Neural cell (in vitro differentiated cells): Measurements from ENCODE around the gene SERINC5. TPM values are rescaled to one million over a fixed set of nuclear protein-coding genes. Genes with fewer than 3 reads are reported as not detected.

Source experiments
- H2AFZ ChIP-seq: fragments of 200-600, 300-800 bp; sonication (generic), shearing (Covaris generic); 2 replicates; pipeline ENCODE4 v1.6.0; 2014; ENCODE audit warnings: low read depth, mild to moderate bottlenecking, antibody characterized with exemption, low read length, moderate library complexity
- H3F3A ChIP-seq: fragments of 200-600 bp; shearing (Covaris generic); 2 replicates; pipeline ENCODE4 v1.6.1; 2016; ENCODE audit warnings: mild to moderate bottlenecking, moderate library complexity, mixed read lengths, antibody characterized with exemption, low read length; ENCODE audit not compliant: insufficient read depth, poor library complexity, severe bottlenecking
- H3K27ac ChIP-seq: fragments of 200-600, 300-800 bp; sonication (generic), shearing (Covaris generic); 2 replicates; pipeline ENCODE4 v1.5.1; 2014; ENCODE audit warnings: mild to moderate bottlenecking, low read length, moderate library complexity
- H3K27me3 ChIP-seq: fragments of 300-800, 200-600 bp; sonication (generic), shearing (Covaris generic); 2 replicates; pipeline ENCODE4 v1.6.0; 2014; ENCODE audit warnings: mild to moderate bottlenecking, low read depth, low read length, moderate library complexity; ENCODE audit not compliant: insufficient read depth
- H3K36me3 ChIP-seq: fragments of 300-800, 200-600 bp; sonication (generic), shearing (Covaris generic); 2 replicates; pipeline ENCODE4 v1.5.1; 2014; ENCODE audit warnings: mild to moderate bottlenecking, antibody characterized with exemption, low read length, moderate library complexity; ENCODE audit not compliant: insufficient read depth
- H3K4me2 ChIP-seq: fragments of 300-800, 200-600 bp; sonication (generic), shearing (Covaris generic); 2 replicates; pipeline ENCODE4 v1.6.0; 2014; ENCODE audit warnings: mild to moderate bottlenecking, low read length
- H3K4me3 ChIP-seq: fragments of 300-800, 200-600 bp; sonication (generic), shearing (Covaris generic); 2 replicates; pipeline ENCODE4 v1.5.1; 2014; ENCODE audit warnings: mild to moderate bottlenecking, low read length, moderate library complexity
- H3K79me2 ChIP-seq: fragments of 200-600 bp; shearing (Covaris generic); replicated peaks from 2 replicates; pipeline ENCODE4 v1.6.0; 2014; ENCODE audit warnings: mild to moderate bottlenecking, low read length, moderate library complexity; ENCODE audit not compliant: insufficient read depth
- H3K9ac ChIP-seq: fragments of 300-800, 200-600 bp; sonication (generic), shearing (Covaris generic); 2 replicates; pipeline ENCODE4 v1.6.1; 2016; ENCODE audit warnings: mild to moderate bottlenecking, low read length, mixed read lengths
- H3K9me2 ChIP-seq: fragments of 200-600 bp; shearing (Covaris generic); 2 replicates; pipeline ENCODE4 v1.6.1; 2016; ENCODE audit warnings: mild to moderate bottlenecking, low read length, mixed read lengths; ENCODE audit not compliant: insufficient read depth
- H3K9me3 ChIP-seq: fragments of 200-600, 300-800 bp; sonication (generic), shearing (Covaris generic); 2 replicates; pipeline ENCODE4 v1.6.1; 2016; ENCODE audit warnings: mild to moderate bottlenecking, mixed run types, low read length, moderate library complexity, mixed read lengths
- H4K20me1 ChIP-seq: fragments of 200-600 bp; shearing (Covaris generic); 2 replicates; pipeline ENCODE4 v1.6.1; 2016; ENCODE audit warnings: mild to moderate bottlenecking, mixed run types; ENCODE audit not compliant: insufficient read depth
- CTCF ChIP-seq: fragments of 450-650 bp; IDR thresholded peaks from 2 replicates; pipeline ENCODE4 v1.5.1; 2014; ENCODE audit warnings: antibody characterized with exemption, mild to moderate bottlenecking, moderate library complexity; ENCODE audit not compliant: poor library complexity, severe bottlenecking
- EP300 ChIP-seq: fragments of 450-650 bp; conservative IDR thresholded peaks from 2 replicates; pipeline ENCODE4 v1.6.1; 2014; ENCODE audit warnings: antibody characterized with exemption, mild to moderate bottlenecking, moderate library complexity; ENCODE audit not compliant: poor library complexity, severe bottlenecking
- EZH2 ChIP-seq: fragments of 200-600, 300-800 bp; shearing (Covaris generic), sonication (generic); IDR thresholded peaks from 2 replicates; pipeline ENCODE4 v1.6.1; 2014; ENCODE audit warnings: antibody characterized with exemption, low read length, borderline replicate concordance, mild to moderate bottlenecking; ENCODE audit not compliant: insufficient read depth, poor library complexity, severe bottlenecking
- MXI1 ChIP-seq: fragments of 450-650 bp; conservative IDR thresholded peaks from 2 replicates; pipeline ENCODE4 v1.6.1; 2014; ENCODE audit warnings: antibody characterized with exemption, mild to moderate bottlenecking; ENCODE audit not compliant: poor library complexity, severe bottlenecking
- POLR2AphosphoS5 ChIP-seq: IDR thresholded peaks from 2 replicates; pipeline ENCODE4 v1.6.1; 2012
- RAD21 ChIP-seq: fragments of 450-650 bp; conservative IDR thresholded peaks from 2 replicates; pipeline ENCODE4 v1.6.1; 2014; ENCODE audit warnings: antibody characterized with exemption, mild to moderate bottlenecking, moderate library complexity
- SMC3 ChIP-seq: fragments of 450-650 bp; conservative IDR thresholded peaks from 2 replicates; pipeline ENCODE4 v1.6.1; 2014; ENCODE audit warnings: antibody characterized with exemption, mild to moderate bottlenecking, moderate library complexity; ENCODE audit not compliant: poor library complexity
- TAF1 ChIP-seq: IDR thresholded peaks from 2 replicates; pipeline ENCODE4 v1.6.1; 2012; ENCODE audit warnings: low read depth
- polyA plus RNA-seq: library from polyadenylated mRNA; depleted of rRNA; stranded (reverse); fragments of >200 nt; gene quantifications from 2 replicates; pipeline ENCODE4 v1.2.3, GENCODE V29; 2014
- TF ChIP-seq, protein P1 (sequence below): IDR thresholded peaks from 2 replicates; pipeline ENCODE4 v1.6.1; 2012; ENCODE audit warnings: borderline replicate concordance

SERINC5 gene
- polyA plus RNA-seq, 1 donor from 2014 or later = 5.8 TPM

DNA sequence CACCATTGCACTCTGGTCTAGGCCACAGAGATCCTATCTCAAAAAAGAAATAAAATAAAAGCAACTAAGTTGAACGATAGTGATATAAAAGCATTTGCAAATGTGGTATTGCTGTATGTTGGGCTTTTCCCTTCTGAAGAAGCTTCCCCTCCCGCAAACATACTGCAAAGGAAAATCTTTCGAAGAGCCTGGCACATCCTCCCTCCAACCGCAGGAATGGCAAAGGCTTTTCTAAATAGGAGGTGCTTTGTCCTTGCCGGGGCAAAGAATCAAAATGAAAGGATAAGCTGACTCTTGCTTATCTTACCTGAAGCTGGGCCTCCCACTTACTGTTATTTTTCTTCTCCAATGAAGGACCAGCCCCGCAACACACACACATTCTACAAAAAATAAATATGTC is 45.8 kb downstream of the SERINC5 start:
- Histone ChIP-seq H4K20me1 (no peaks in the 10 kb centered on the region), H3K4me3 (no peak overlapping the region), H3K36me3 (no peaks in the 10 kb centered on the region), H3K9me2 (no peaks in the 10 kb centered on the region), H3K27ac (no peak overlapping the region), H2AFZ (no peak overlapping the region), H3K27me3 (no peaks in the 10 kb centered on the region), H3F3A (no peaks in the 10 kb centered on the region), H3K9me3 (no peaks in the 10 kb centered on the region), H3K4me2 (no peak overlapping the region), H3K79me2 (no peaks in the 10 kb centered on the region), H3K9ac (no peak overlapping the region)
- no peak for TF ChIP-seq POLR2AphosphoS5
- TF ChIP-seq EZH2 = no peak
- TF ChIP-seq CTCF = no peak
- TF ChIP-seq, protein P1, sequence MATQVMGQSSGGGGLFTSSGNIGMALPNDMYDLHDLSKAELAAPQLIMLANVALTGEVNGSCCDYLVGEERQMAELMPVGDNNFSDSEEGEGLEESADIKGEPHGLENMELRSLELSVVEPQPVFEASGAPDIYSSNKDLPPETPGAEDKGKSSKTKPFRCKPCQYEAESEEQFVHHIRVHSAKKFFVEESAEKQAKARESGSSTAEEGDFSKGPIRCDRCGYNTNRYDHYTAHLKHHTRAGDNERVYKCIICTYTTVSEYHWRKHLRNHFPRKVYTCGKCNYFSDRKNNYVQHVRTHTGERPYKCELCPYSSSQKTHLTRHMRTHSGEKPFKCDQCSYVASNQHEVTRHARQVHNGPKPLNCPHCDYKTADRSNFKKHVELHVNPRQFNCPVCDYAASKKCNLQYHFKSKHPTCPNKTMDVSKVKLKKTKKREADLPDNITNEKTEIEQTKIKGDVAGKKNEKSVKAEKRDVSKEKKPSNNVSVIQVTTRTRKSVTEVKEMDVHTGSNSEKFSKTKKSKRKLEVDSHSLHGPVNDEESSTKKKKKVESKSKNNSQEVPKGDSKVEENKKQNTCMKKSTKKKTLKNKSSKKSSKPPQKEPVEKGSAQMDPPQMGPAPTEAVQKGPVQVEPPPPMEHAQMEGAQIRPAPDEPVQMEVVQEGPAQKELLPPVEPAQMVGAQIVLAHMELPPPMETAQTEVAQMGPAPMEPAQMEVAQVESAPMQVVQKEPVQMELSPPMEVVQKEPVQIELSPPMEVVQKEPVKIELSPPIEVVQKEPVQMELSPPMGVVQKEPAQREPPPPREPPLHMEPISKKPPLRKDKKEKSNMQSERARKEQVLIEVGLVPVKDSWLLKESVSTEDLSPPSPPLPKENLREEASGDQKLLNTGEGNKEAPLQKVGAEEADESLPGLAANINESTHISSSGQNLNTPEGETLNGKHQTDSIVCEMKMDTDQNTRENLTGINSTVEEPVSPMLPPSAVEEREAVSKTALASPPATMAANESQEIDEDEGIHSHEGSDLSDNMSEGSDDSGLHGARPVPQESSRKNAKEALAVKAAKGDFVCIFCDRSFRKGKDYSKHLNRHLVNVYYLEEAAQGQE = no peak
- no peak for TF ChIP-seq TAF1
- no peak for TF ChIP-seq EP300
- TF ChIP-seq RAD21 = no peak
- no peak for TF ChIP-seq SMC3
- no peak for TF ChIP-seq MXI1

DNA sequence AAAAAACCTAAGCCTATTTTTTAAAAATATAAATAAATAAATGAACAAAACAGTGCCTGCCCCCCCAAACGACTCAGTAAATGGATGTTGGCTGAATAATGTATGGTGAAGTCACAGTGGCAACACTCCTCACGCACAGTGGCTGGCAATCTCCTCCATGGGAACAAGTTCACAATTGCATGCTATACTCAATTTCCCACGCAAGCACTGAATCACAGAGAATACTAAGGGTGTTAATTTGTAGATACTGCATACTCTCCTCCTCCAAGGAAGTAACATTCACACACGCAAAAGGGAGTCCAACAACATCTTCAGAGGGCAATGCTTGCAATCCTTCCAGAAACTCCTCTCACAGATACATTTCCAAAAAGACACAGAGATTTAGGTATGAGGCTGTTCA is 47.5 kb downstream of the SERINC5 start:
- Histone ChIP-seq H3K27ac (no peak overlapping the region), H3K9me3 (no peaks in the 10 kb centered on the region), H3K4me3 (no peak overlapping the region), H3K9me2 (no peaks in the 10 kb centered on the region), H4K20me1 (no peaks in the 10 kb centered on the region), H3K9ac (no peak overlapping the region), H3K27me3 (no peaks in the 10 kb centered on the region), H3K79me2 (no peaks in the 10 kb centered on the region), H3K36me3 (no peaks in the 10 kb centered on the region), H3F3A (no peaks in the 10 kb centered on the region), H2AFZ (no peak overlapping the region), H3K4me2 (no peak overlapping the region)
- no peak for TF ChIP-seq POLR2AphosphoS5

- H4K20me1 ChIP-seq = no peaks in the 10 kb centered on the region
- H2AFZ ChIP-seq = no peak overlapping the region
- no peak overlapping the region for H3K9ac ChIP-seq
- H3K79me2 ChIP-seq = no peaks in the 10 kb centered on the region
- H3K36me3 ChIP-seq = no peaks in the 10 kb centered on the region
- no peak overlapping the region for H3K27ac ChIP-seq
- H3F3A ChIP-seq = no peaks in the 10 kb centered on the region
- H3K4me3 ChIP-seq = no peak overlapping the region
- H3K9me3 ChIP-seq = no peaks in the 10 kb centered on the region
- H3K27me3 ChIP-seq = no peaks in the 10 kb centered on the region
- no peak for TF ChIP-seq POLR2AphosphoS5
- no peak for TF ChIP-seq EP300
- TF ChIP-seq, protein P1 = no peak
- TF ChIP-seq CTCF = no peak
- TF ChIP-seq TAF1 = no peak
- no peak for TF ChIP-seq MXI1
- TF ChIP-seq RAD21 = no peak
- TF ChIP-seq EZH2 = no peak
- TF ChIP-seq SMC3 = no peak
- H3K4me2 ChIP-seq = no peak overlapping the region
- no peaks in the 10 kb centered on the region for H3K9me2 ChIP-seq
These were observed 48.0 kb downstream of the SERINC5 start for GRCh38 chr5:80207832-80208231.
